ENCODE data around the gene KLHL26.

- TF ChIP-seq CTCF (IDR thresholded peaks at IDR 0.05; ENCODE audit: borderline replicate concordance, extremely low read depth, low read length, poor library complexity, severe bottlenecking) (no peak), EZH2 (IDR thresholded peaks at IDR 0.05; ENCODE audit: borderline replicate concordance, low read depth, low read length, severe bottlenecking) (no peak)
These were observed 21.6 kb downstream of the KLHL26 start for GRCh38 chr19:18658366-18658855.

Measured in DND-41 (cell line).